GM23248 (cell line): Measurements from ENCODE around the gene ZNF598.

Experiments
- EZH2 ChIP-seq: fragments of 200-600 bp; sonication (generic); IDR thresholded peaks from 2 replicates; pipeline ENCODE4 v1.6.1; 2018; ENCODE audit warnings: antibody characterized with exemption, mild to moderate bottlenecking; ENCODE audit not compliant: insufficient read depth, poor library complexity, severe bottlenecking
- EZH2phosphoT487 ChIP-seq: fragments of 200-600 bp; sonication (generic); IDR thresholded peaks from 2 replicates; pipeline ENCODE4 v1.6.1; 2018; ENCODE audit warnings: antibody characterized with exemption, moderate library complexity, mild to moderate bottlenecking, low read depth; ENCODE audit not compliant: insufficient read depth

- peak; percentile 96 for TF ChIP-seq EZH2
- TF ChIP-seq EZH2phosphoT487 = 0 out of 2 replicates have a peak, but pooled peaks have one; percentile 41
Measured at GRCh38 chr16:1990351-1991134, 19.1 kb downstream of the ZNF598 start.
